Measurements from ENCODE around the gene PIGK. TPM values are rescaled to one million over a fixed set of nuclear protein-coding genes. Genes with fewer than 3 reads are reported as not detected.

Gene PIGK
- total and polyA plus RNA-seq, 2 experiments from 2014 or later: 11.2 to 13.0 TPM

- H3K36me3 ChIP-seq: no peaks in the 10 kb centered on the region
- H3K9me3 ChIP-seq (ENCODE audit: low read depth): no peaks in the 10 kb centered on the region
- H3K27ac ChIP-seq: no peak overlapping the region
- DNase-seq (ENCODE audit: low read depth in 1 of 2, low spot score in 1 of 2): no peak
- TF ChIP-seq CTCF (IDR thresholded peaks at IDR 0.05; ENCODE audit: low read depth, low read length): no peak
- no peak overlapping the region for H3K4me3 ChIP-seq
- H3K27me3 ChIP-seq: no peaks in the 10 kb centered on the region
- no peaks in the 10 kb centered on the region for H3K4me1 ChIP-seq (ENCODE audit: low read depth)
Observed at GRCh38 chr1:77232829-77233228, 13.6 kb upstream of the PIGK start.

- H3K27me3 ChIP-seq: no peaks in the 10 kb centered on the region
- no peaks in the 10 kb centered on the region for H3K9me3 ChIP-seq (ENCODE audit: low read depth)
- H3K36me3 ChIP-seq: no peaks in the 10 kb centered on the region
- no peaks in the 10 kb centered on the region for H3K4me1 ChIP-seq (ENCODE audit: low read depth)
- no peak for TF ChIP-seq CTCF (IDR thresholded peaks at IDR 0.05; ENCODE audit: low read depth, low read length)
- peak in 1 of 2 donors; percentile 2 for DNase-seq (ENCODE audit: low read depth in 1 of 2, low spot score in 1 of 2)
- no peak overlapping the region for H3K27ac ChIP-seq
- no peak overlapping the region for H3K4me3 ChIP-seq
Observed at GRCh38 chr1:77230051-77230450, 10.8 kb upstream of the PIGK start.

- no peaks in the 10 kb centered on the region for H3K36me3 ChIP-seq
- no peaks in the 10 kb centered on the region for H3K4me1 ChIP-seq (ENCODE audit: low read depth)
- H3K27ac ChIP-seq: no peak overlapping the region
- H3K9me3 ChIP-seq (ENCODE audit: low read depth): no peaks in the 10 kb centered on the region
- no peak for DNase-seq (ENCODE audit: low read depth in 1 of 2, low spot score in 1 of 2)
- H3K4me3 ChIP-seq: no peak overlapping the region
- no peaks in the 10 kb centered on the region for H3K27me3 ChIP-seq
- no peak for TF ChIP-seq CTCF (IDR thresholded peaks at IDR 0.05; ENCODE audit: low read depth, low read length)
Observed at GRCh38 chr1:77228836-77229235, 9.6 kb upstream of the PIGK start.

- Histone ChIP-seq H3K27me3 (no peaks in the 10 kb centered on the region), H3K27ac (no peak overlapping the region), H3K4me3 (no peak overlapping the region), H3K4me1 (ENCODE audit: low read depth) (no peaks in the 10 kb centered on the region), H3K36me3 (no peaks in the 10 kb centered on the region), H3K9me3 (ENCODE audit: low read depth) (no peaks in the 10 kb centered on the region)
- TF ChIP-seq CTCF (IDR thresholded peaks at IDR 0.05; ENCODE audit: low read depth, low read length): no peak
- no peak for DNase-seq (ENCODE audit: low read depth in 1 of 2, low spot score in 1 of 2)
Observed at GRCh38 chr1:77227381-77227780, 8.2 kb upstream of the PIGK start.

- Histone ChIP-seq H3K27ac (no peak overlapping the region), H3K9me3 (ENCODE audit: low read depth) (no peaks in the 10 kb centered on the region), H3K4me3 (no peak overlapping the region), H3K36me3 (no peaks in the 10 kb centered on the region), H3K27me3 (no peaks in the 10 kb centered on the region), H3K4me1 (ENCODE audit: low read depth) (peaks cover 10% of the 10 kb centered on the region)
- no peak for TF ChIP-seq CTCF (IDR thresholded peaks at IDR 0.05; ENCODE audit: low read depth, low read length)
- no peak for DNase-seq (ENCODE audit: low read depth in 1 of 2, low spot score in 1 of 2)
Observed at GRCh38 chr1:77222496-77222895, 3.3 kb upstream of the PIGK start.
